Hippocampal formation (tissue), 2 donors: ENCODE measurements around the gene OR4F3.
"Not testable (repeated sequence)": the region's sequence is repeated elsewhere in the genome, so short reads cannot be mapped to it uniquely, and the experiment has no call there.

ENCODE experiments used
- DNase-seq, 2 donors: peaks; one replicate each; lab custom pipeline; 2025; lab: John Stamatoyannopoulos, UW

The OR4F3 gene

GRCh38 chr5:181366968-181367367, at the start of gene OR4F3:
Gene OR4F3 (plus strand): TSS chr5:181367268.
- DNase-seq, result not testable (repeated sequence)
